Measurements from ENCODE around the gene ESYT1.
A peak's percentile ranks its signal among the peaks of the same experiment; 100 is the strongest.

ESYT1 gene

GRCh38 chr12:56130876-56131275 lies 2.8 kb downstream of the ESYT1 start:
- Mint-ChIP-seq H3K4me1 (peaks cover 70% of the 10 kb centered on the region), H3K4me3 (peak overlapping the region; percentile 3), H3K27me3 (no peaks in the 10 kb centered on the region), H3K36me3 (peaks cover 14% of the 10 kb centered on the region), H3K9me3 (no peaks in the 10 kb centered on the region), H3K27ac (peak overlapping the region; percentile 83)

GRCh38 chr12:56134897-56135296 lies 6.8 kb downstream of the ESYT1 start:
- Mint-ChIP-seq H3K36me3 (peaks cover 33% of the 10 kb centered on the region), H3K9me3 (no peaks in the 10 kb centered on the region), H3K4me1 (peaks cover 77% of the 10 kb centered on the region), H3K27ac (no peak overlapping the region), H3K4me3 (no peak overlapping the region), H3K27me3 (no peaks in the 10 kb centered on the region)

DNA sequence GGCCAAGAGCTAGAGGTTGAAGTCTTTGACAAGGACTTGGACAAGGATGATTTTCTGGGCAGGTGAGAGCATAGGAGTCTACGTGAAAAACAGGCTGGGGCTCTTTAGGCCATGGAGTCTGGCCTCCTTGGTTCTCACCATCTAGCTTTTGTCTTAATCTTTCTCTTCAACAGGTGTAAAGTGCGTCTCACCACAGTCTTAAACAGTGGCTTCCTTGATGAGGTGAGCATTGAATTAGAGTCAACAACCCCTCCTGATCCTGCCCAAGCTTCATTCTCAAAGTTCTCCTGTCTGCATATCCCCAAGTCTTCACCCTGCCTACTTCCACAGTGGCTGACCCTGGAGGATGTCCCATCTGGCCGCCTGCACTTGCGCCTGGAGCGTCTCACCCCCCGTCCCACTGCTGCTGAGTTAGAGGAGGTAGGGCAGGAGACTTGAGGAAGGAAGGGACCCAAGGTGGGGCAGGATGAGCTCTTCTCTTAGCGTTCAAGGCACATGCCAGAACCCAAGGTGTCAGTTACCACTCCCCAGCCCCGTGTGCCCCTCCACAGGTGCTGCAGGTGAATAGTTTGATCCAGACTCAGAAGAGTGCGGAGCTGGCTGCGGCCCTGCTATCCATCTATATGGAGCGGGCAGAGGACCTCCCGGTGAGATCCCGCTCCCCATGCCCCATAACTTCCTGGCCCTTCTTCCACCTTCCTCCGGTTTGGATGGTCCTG lies 9.9 kb downstream of the ESYT1 start:
- peaks cover 40% of the 10 kb centered on the region for H3K36me3 Mint-ChIP-seq
- no peaks in the 10 kb centered on the region for H3K9me3 Mint-ChIP-seq
- peak overlapping the region; percentile 85 for H3K27ac Mint-ChIP-seq
- H3K27me3 Mint-ChIP-seq = no peaks in the 10 kb centered on the region
- H3K4me1 Mint-ChIP-seq = peaks cover 63% of the 10 kb centered on the region
- peak overlapping the region; percentile 33 for H3K4me3 Mint-ChIP-seq

DNA sequence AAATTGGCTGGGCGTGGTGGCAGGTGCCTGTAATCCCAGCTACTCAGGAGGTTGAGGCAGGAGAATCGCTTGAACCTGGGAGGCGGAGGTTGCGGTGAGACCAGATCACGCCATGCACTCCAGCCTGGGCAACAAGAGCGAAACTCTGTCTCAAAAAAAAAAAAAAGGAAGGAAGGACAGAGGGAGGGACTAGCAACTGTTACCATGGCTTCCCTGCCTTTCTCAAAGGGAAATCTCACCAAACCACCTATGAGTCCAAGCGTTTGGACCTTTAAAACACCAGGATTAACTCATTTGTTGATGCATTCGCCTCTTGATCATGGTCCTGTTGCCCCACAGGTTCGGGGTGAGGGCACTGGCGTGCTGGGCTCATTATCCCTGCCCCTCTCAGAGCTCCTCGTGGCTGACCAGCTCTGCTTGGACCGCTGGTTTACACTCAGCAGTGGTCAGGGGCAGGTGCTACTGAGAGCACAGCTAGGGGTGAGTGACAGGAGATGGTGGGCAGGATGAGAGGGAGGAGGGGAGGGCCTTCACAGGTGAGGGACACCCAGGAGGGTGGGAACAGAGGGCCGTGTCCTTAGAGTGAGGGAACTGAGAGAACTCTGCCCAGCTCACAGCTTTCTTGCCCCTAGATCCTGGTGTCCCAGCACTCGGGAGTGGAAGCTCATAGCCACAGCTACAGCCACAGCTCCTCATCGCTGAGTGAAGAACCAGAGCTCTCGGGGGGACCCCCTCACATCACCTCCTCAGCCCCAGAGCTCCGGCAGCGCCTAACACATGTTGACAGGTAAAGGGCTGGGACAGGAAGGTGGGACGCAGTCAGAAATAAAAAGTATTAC lies 14.1 kb downstream of the ESYT1 start:
- Mint-ChIP-seq H3K36me3 (peaks cover 31% of the 10 kb centered on the region), H3K27ac (peak overlapping the region; percentile 88), H3K4me3 (no peak overlapping the region), H3K27me3 (no peaks in the 10 kb centered on the region), H3K9me3 (no peaks in the 10 kb centered on the region), H3K4me1 (peaks cover 50% of the 10 kb centered on the region)

- H3K27ac Mint-ChIP-seq = peak overlapping the region; percentile 88
- H3K27me3 Mint-ChIP-seq = no peaks in the 10 kb centered on the region
- H3K9me3 Mint-ChIP-seq = no peaks in the 10 kb centered on the region
- H3K4me3 Mint-ChIP-seq = peak overlapping the region; percentile 9
- peaks cover 41% of the 10 kb centered on the region for H3K4me1 Mint-ChIP-seq
- H3K36me3 Mint-ChIP-seq = peaks cover 25% of the 10 kb centered on the region
These were observed 15.2 kb downstream of the ESYT1 start for GRCh38 chr12:56143217-56143616.

- peaks cover 34% of the 10 kb centered on the region for H3K4me1 Mint-ChIP-seq
- no peaks in the 10 kb centered on the region for H3K27me3 Mint-ChIP-seq
- no peaks in the 10 kb centered on the region for H3K9me3 Mint-ChIP-seq
- H3K36me3 Mint-ChIP-seq = peaks cover 19% of the 10 kb centered on the region
- no peak overlapping the region for H3K4me3 Mint-ChIP-seq
- peak overlapping the region; percentile 88 for H3K27ac Mint-ChIP-seq
These were observed 15.8 kb downstream of the ESYT1 start for GRCh38 chr12:56143870-56144269.

GRCh38 chr12:56145217-56145616 lies 17.1 kb downstream of the ESYT1 start:
- H3K4me1 Mint-ChIP-seq = peaks cover 32% of the 10 kb centered on the region
- H3K36me3 Mint-ChIP-seq = peaks cover 13% of the 10 kb centered on the region
- H3K4me3 Mint-ChIP-seq = no peak overlapping the region
- no peaks in the 10 kb centered on the region for H3K9me3 Mint-ChIP-seq
- H3K27ac Mint-ChIP-seq = no peak overlapping the region
- H3K27me3 Mint-ChIP-seq = no peaks in the 10 kb centered on the region

GRCh38 chr12:56146492-56147460 lies 18.7 kb downstream of the ESYT1 start:
- H3K4me3 Mint-ChIP-seq = no peak overlapping the region
- peaks cover 36% of the 10 kb centered on the region for H3K4me1 Mint-ChIP-seq
- no peaks in the 10 kb centered on the region for H3K27me3 Mint-ChIP-seq
- H3K27ac Mint-ChIP-seq = no peak overlapping the region
- peaks cover 5% of the 10 kb centered on the region for H3K36me3 Mint-ChIP-seq
- no peaks in the 10 kb centered on the region for H3K9me3 Mint-ChIP-seq

DNA sequence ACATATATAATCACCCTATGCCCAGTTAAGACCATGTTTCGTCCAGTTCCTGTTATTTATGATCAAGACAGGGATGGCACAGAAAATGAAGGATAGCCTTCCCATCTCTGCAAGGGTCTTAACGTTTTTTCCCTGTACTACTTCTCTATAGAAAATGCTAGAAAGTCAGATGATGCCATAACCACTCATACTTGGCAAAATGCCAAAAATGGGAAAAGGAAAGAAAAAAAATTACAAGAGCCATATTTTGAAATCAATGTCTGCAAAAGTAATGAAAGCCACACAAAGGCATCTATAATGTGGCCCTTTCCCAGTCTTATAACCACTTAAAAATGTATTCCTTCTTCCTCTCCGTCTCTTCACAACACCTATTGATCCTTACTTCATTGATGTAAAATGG lies 22.5 kb downstream of the ESYT1 start:
- peak overlapping the region; percentile 57 for H3K4me3 Mint-ChIP-seq
- peak overlapping the region; percentile 99 for H3K27ac Mint-ChIP-seq
- H3K36me3 Mint-ChIP-seq = no peaks in the 10 kb centered on the region
- peaks cover 29% of the 10 kb centered on the region for H3K4me1 Mint-ChIP-seq
- no peaks in the 10 kb centered on the region for H3K9me3 Mint-ChIP-seq
- H3K27me3 Mint-ChIP-seq = no peaks in the 10 kb centered on the region

DNA sequence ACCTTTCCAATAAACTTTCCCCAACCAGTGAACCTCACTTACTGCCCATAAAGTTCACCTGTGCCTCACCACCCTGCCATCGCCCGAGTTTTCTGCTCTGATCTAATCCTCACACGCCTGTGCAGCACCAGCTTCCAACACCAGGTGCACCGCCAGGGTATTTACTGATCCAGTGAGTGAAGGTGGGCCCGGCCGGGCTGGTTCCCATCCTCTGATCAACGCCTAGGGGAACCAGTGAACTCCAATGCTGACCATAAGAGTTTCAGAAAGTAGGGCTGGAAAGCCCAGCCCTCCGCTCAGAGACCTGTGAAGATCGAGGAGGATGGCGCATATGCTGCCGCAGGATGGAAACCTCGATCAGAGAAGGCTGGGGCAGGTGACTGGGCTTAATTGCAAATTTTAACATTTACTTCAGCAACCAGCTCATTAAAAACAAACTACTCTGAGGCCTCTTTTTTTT lies 23.6 kb downstream of the ESYT1 start:
- H3K27me3 Mint-ChIP-seq = no peaks in the 10 kb centered on the region

GRCh38 chr12:56152132-56152755 lies 24.2 kb downstream of the ESYT1 start, which contains the start of gene MYL6B:
TSS of gene MYL6B (plus strand) at chr12:56152587. CDS start at chr12:56153919, 1,332 bp downstream.
- Mint-ChIP-seq H3K27me3 (no peaks in the 10 kb centered on the region), H3K4me1 (peaks cover 34% of the 10 kb centered on the region), H3K4me3 (peak within 1 kb of the TSS; percentile 96)

More for the DNA sequence above, 23.6 kb downstream of the ESYT1 start:
- H3K9me3 Mint-ChIP-seq = no peaks in the 10 kb centered on the region
- peak overlapping the region; percentile 99 for H3K27ac Mint-ChIP-seq
- peaks cover 31% of the 10 kb centered on the region for H3K4me1 Mint-ChIP-seq
- no peaks in the 10 kb centered on the region for H3K36me3 Mint-ChIP-seq
- H3K4me3 Mint-ChIP-seq = peak overlapping the region; percentile 96

GRCh38 chr12:56152756-56153677 lies 24.9 kb downstream of the ESYT1 start:
- no peaks in the 10 kb centered on the region for H3K9me3 Mint-ChIP-seq
- no peaks in the 10 kb centered on the region for H3K27me3 Mint-ChIP-seq
- H3K27ac Mint-ChIP-seq = peak overlapping the region; percentile 99
- peaks cover 40% of the 10 kb centered on the region for H3K4me1 Mint-ChIP-seq
- peak overlapping the region; percentile 96 for H3K4me3 Mint-ChIP-seq
- H3K36me3 Mint-ChIP-seq = no peaks in the 10 kb centered on the region

More at GRCh38 chr12:56152132-56152755, 24.2 kb downstream of the ESYT1 start, which contains the start of gene MYL6B:
- peak within 1 kb of the TSS; percentile 99 for H3K27ac Mint-ChIP-seq
- H3K9me3 Mint-ChIP-seq = no peaks in the 10 kb centered on the region
- no peaks in the 10 kb centered on the region for H3K36me3 Mint-ChIP-seq

GRCh38 chr12:56153678-56154065 lies 25.6 kb downstream of the ESYT1 start:
- no peaks in the 10 kb centered on the region for H3K27me3 Mint-ChIP-seq
- H3K27ac Mint-ChIP-seq = peak overlapping the region; percentile 17
- no peaks in the 10 kb centered on the region for H3K9me3 Mint-ChIP-seq
- peaks cover 40% of the 10 kb centered on the region for H3K4me1 Mint-ChIP-seq
- H3K36me3 Mint-ChIP-seq = no peaks in the 10 kb centered on the region
- peak overlapping the region; percentile 33 for H3K4me3 Mint-ChIP-seq

Measured in activated naive CD4-positive, alpha-beta T cell treated with anti-CD3 and anti-CD28 coated beads, Interleukin-2, amount 50 U/mL, for 24 hours (primary cell).